ENCODE measurements around the gene NIT1. TPM values are rescaled to one million over a fixed set of nuclear protein-coding genes. Genes with fewer than 3 reads are reported as not detected.

The NIT1 gene
- total and polyA plus RNA-seq, 2 of the 8 experiments (the other 6 are each of a cell fraction or from before 2014, with no cell fraction given): 33.0 to 40.4 TPM

- TF ChIP-seq, protein P1, sequence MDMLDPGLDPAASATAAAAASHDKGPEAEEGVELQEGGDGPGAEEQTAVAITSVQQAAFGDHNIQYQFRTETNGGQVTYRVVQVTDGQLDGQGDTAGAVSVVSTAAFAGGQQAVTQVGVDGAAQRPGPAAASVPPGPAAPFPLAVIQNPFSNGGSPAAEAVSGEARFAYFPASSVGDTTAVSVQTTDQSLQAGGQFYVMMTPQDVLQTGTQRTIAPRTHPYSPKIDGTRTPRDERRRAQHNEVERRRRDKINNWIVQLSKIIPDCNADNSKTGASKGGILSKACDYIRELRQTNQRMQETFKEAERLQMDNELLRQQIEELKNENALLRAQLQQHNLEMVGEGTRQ (IDR thresholded peaks at IDR 0.05; ENCODE audit: low read length): no peak
- TF ChIP-seq KDM1A (IDR thresholded peaks at IDR 0.05; ENCODE audit: borderline replicate concordance, low read length): no peak
- no peak for TF ChIP-seq RXRA (IDR thresholded peaks at IDR 0.05; ENCODE audit: insufficient read depth, low read depth, low read length)
- no peak for TF ChIP-seq CEBPB (IDR thresholded peaks at IDR 0.05; ENCODE audit: low read depth, low read length)
- TF ChIP-seq, protein P2, sequence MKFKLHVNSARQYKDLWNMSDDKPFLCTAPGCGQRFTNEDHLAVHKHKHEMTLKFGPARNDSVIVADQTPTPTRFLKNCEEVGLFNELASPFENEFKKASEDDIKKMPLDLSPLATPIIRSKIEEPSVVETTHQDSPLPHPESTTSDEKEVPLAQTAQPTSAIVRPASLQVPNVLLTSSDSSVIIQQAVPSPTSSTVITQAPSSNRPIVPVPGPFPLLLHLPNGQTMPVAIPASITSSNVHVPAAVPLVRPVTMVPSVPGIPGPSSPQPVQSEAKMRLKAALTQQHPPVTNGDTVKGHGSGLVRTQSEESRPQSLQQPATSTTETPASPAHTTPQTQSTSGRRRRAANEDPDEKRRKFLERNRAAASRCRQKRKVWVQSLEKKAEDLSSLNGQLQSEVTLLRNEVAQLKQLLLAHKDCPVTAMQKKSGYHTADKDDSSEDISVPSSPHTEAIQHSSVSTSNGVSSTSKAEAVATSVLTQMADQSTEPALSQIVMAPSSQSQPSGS (IDR thresholded peaks at IDR 0.05; ENCODE audit: low read length): no peak
- no peak for TF ChIP-seq HDAC2 (IDR thresholded peaks at IDR 0.05; ENCODE audit: borderline replicate concordance in 1 of 2, low read depth in 2 of 2, low read length in 2 of 2)
- no peak for TF ChIP-seq ASH2L (IDR thresholded peaks at IDR 0.05; ENCODE audit: low read length)
- no peak for TF ChIP-seq NANOG (IDR thresholded peaks at IDR 0.05; ENCODE audit: insufficient read depth, low read depth, low read length, poor library complexity, severe bottlenecking)
- TF ChIP-seq TCF12 (IDR thresholded peaks at IDR 0.05; ENCODE audit: low read depth, low read length): no peak
Observed at GRCh38 chr1:161068306-161069234, 49.3 kb upstream of the NIT1 start (continued).

All from H1 (cell line).